ENCODE results near the gene ITPR3.

The ITPR3 gene

GRCh38 chr6:33705955-33706725, 85.0 kb downstream of the ITPR3 start:
- DNase-seq = no peak

DNA sequence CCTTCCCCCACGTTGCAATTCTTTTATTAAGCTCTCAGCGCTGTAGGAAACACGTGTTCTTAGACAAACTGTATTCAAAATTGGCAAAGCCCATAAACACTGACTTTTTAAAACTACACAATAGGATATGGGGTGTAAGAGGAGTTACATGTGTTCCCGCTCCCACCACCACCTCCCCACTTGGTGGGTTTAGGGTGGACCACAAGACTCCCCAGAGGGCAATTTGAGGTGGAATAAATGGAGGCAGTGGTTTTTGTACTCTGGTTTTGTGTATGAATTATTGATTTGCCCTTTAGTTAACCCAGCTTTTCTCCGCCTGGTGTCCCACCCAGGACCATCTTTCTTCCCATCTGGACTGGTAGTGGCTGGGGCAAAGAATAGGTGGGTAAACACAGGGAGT, 86.6 kb downstream of the ITPR3 start:
- no peak for DNase-seq

GRCh38 chr6:33708516-33709204, 87.5 kb downstream of the ITPR3 start:
- no peak for DNase-seq

GRCh38 chr6:33709605-33710295, 88.6 kb downstream of the ITPR3 start:
- DNase-seq = no peak

- DNase-seq = no peak
Measured at GRCh38 chr6:33710296-33711121, 89.4 kb downstream of the ITPR3 start.

DNA sequence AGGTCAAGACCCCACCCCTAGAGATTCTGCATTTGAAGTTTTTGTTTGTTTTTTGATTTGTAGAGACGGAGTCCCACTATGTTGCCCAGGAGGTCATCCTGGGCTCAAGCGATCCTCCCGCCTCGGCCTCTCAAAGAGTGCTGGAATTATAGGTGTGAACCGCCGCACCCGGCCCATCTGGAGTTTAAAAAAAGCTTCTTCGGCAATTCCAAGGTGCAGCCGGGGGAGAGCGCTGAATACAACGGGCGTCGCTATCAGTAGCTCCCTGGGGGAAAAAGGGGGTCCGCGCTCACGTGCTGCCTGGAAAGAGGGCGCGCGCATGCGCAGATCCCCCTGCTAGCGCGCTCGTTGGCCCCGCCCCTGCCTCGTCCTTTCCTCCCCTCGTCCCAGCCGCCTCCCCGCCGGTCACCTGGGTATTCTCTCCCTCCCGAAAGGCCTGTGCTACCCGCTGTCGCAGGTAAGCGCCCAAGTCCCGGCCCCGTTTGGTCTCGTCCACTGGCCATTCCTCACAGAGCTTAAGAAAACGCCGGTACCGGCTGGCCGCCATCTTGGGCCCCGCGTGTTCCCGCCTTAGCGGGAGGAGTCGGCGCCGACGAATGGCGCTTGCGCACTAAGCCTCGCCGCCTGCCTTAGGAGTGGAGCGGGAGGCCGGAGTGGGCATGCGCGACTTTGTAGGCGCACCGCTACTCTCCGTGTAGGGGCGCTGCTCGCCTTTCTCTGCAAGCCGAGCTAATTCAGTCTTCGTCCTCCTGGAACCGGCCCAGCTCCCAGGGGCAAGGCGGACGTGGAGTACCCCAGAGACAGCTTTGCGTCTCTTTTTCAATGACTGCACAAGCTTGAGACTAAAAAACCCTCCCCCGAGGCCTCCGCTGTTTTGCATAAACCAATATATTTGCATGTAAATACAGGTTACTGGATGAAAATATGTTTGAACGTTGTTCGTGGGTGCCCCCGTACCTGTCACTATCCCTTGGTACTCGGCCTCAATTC, 90.3 kb downstream of the ITPR3 start, which contains the start of gene UQCC2:
Gene UQCC2, minus strand, starts transcription at position 561 of the 990 bp plus-strand sequence. Its CDS starts 14 bp downstream, at position 547.
- DNase-seq = peak; percentile 97

DNA sequence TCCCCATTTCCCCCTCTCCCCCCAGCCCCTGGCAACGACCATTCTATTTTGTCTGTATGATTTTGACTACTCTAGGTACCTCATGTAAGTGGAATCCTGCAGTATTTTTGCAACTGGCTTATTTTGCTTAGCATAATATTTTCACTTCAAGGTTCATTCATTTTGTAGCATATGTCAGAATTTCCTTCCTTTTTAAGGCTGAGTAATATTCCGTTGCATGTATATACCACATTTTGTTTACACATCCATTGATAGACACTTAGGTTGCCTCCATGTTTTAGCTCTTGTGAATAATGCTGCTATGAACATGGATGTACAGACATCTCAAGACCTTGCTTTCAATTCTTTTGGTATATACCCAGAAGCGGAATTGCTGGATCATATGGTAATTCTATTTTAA, 91.8 kb downstream of the ITPR3 start:
- DNase-seq = no peak

GRCh38 chr6:33713786-33714185, 92.7 kb downstream of the ITPR3 start:
- DNase-seq = no peak

- no peak for DNase-seq
Measured at GRCh38 chr6:33714385-33715040, 93.4 kb downstream of the ITPR3 start.

DNA sequence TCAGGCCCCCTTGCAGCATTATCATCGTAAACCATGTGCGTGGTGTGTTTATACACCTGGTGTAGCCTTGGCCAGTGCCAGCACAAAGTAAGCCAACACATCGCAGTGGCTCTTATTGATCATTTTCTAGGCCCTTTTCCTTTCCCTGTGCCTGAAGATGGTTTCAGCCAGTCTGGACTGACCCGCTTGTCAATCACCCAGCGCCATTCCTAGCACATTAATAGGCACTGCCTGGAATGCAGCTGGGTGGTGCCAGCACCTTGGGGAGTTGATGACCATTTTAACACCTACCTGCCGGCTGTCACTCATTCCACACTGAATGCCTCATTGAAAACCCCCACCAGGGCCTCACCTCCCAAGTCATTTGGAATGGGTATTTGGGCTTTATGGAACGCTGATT, 95.3 kb downstream of the ITPR3 start:
- DNase-seq = no peak

DNA sequence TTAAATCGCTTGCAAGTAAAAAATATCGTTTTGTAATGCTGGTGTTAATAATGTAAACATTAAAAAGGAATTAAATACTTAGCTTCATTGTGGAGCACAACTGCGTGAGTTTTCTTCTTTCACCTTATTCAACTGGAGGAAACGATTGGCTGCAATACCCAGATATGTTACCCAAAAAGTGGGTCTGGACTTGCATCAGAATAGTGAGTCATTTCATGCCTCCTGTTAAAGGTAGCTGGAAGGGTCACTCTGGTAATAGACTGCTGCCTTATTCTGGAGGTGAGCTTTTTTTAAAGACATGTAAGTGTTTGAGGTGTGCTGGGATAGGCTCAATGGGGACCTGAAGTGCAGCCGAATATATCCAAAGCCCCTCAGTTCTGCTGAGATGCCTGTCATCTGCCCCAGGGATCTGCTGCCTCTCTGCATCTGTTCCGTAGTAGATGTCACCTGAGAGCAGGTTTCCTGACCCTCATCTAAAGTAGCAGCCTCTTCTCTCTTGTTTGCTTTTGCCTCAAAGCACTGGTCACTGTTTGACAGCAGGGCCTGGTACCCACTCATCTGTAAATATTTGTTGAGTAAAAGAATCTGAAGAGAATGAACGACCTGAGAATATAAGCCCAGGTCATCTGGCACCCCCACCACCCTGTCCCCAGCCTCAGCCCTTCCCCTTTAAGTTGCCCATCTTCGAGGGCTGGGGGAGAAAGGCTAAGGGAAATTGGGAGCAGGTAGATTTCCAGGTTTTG, 95.9 kb downstream of the ITPR3 start:
- no peak for DNase-seq

DNA sequence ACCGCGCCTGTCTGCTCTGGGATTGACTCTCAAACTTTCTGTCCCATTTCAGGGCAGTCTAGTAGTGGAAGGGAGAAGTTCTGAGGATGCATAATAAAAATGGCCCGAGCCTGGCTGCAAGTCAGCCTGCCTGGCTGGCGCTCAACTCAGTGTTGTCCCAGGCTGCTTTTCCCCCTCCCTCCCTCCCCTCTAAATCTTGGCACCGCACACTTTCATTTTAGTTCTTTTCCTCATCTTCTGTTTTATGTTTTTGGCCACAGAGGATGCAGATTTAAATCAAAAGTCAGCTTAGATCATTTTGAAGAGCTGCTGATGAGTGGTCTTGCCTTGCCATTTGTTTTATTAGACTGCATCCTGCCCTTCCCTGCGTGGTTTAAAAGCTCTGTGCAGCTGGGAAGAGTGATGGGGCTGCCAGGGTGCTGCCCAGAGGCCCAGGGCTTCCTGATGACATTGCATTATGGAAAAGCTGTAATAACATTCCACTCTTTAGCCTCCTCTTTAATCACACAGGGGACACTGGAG, 96.9 kb downstream of the ITPR3 start:
- DNase-seq = no peak

DNA sequence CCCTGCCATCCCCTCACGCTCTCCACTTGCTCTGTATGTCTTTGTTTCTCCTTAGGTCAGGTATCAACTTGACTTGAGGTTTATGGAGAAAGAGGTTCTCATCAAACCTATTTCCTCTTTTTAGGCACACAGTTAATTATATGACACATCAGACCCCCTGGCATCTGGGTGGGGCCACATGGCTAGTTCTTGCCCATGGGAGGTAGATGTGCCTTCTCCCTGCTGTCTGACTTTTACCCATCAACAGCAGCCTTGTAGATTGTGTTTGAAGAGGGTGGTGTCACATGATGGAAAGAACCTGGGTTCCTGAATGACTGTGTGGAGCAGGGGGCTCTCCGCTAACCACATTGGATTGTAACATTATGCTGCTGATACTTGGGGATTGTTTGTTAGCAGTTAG, 97.6 kb downstream of the ITPR3 start:
- DNase-seq = no peak

GRCh38 chr6:33719326-33719987, 98.3 kb downstream of the ITPR3 start:
- DNase-seq = no peak

DNA sequence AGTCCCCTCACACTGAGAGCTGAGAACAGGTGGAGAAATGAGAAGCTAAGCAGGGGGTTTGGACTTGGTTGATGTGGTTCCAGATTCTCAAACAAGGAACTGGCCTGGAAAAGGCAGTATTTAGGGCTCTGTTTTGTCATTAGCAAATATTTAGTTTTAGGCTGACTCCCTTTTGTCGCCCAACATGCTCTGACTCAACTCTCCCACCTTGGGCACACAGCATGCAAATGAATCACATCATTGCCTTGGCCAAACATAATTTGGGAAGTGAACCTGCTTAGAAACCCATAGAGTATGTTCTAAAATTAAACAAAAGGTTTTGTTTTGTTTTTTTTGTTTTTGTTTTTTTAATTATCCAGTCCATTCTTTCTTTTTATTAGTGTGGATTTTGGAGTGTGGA, 99.9 kb downstream of the ITPR3 start:
- DNase-seq = no peak

DNA sequence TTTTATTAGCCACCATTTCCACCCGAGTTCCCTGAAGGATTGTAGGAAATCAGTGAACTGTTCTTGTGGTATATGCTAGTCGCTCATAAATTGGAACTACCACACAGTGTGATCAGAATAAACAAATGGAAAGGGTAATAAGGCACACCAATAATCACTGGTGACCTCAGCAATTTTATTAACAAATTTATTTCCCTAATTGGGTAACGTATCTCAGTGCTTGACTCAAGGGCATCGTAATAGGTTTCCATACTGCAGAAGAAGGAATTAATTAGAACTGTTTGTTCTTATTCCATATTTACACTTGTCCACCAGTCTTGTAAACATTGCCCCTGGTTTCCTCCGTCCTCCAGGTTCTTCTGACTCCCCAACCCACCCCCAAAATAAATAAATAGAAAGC, 100.4 kb downstream of the ITPR3 start:
- DNase-seq = peak; percentile 96

DNA sequence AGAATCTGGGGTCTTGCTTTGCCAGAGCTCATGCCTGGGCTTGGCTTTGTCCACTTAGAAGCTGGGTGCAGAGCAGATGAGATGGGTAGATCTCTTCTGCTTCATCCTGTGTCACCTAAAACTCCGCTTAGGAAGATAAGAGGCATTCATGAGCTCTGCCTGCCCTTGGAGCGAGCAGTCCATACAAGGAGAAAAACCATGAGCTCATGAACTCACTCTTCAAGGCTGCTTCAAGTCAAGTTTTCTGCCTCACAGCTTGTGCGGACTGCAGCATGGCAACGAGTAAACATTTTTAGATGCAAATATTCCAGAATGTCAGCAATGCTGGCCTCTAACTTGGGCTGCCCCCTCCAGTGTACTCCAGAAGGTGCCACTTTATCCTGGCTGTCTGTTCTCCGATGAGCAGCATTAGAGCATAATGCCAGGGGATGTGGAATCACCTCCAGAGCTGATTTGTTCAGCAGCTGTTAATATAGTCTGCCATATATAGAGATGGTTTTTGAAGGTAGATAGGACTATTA, 101.0 kb downstream of the ITPR3 start:
- DNase-seq = peak; percentile 21

DNA sequence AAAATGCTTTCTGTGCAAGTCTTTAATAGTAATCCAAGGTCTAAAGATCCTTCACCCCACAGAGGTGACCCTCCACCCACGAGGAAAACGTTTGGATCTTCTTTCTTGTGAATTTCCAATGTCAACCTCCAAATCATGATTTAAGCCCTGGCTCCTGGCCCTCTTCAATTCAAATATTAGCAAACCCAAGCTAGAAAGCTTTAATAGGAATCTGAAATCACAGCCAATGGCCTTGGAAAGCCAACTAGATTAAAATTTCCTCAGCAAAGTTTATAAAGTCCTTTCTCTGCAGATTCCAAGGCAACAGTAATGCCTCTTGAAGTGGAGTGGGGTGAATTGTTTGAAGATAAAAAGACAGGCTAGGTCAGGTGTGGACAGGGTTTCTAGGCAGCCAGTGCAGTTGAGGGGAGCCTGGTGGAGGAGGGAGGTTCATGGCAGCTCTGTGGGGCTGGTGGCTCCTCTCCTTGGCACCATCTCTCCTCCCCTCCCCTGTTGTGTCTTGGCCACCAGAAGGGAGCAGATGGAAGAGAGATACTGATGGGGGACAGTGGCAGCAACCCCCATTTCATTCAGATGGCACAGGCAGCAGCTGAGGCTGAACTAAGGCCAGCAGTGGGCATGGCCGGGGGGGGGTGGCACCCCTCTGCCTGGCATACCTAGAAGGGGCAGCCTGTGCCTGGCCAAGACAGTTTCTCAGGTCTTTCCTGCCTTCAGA, 102.4 kb downstream of the ITPR3 start:
- DNase-seq = no peak

Measured in NCI-H526 treated with DMSO at 0.1 percent for 48 hours (cell line).